Panc1 (cell line): ENCODE results near the gene CUX1.

Source experiments
- POLR2AphosphoS5 ChIP-seq: IDR thresholded peaks from 2 replicates; pipeline ENCODE4 v1.6.1; 2012; ENCODE audit warnings: mild to moderate bottlenecking, low read depth, low read length, moderate library complexity
- SIN3A ChIP-seq: IDR thresholded peaks from 2 replicates; pipeline ENCODE4 v1.6.1; 2012; ENCODE audit warnings: low read depth, mild to moderate bottlenecking, low read length, moderate library complexity, borderline replicate concordance; ENCODE audit not compliant: insufficient read depth
- TF ChIP-seq, protein P1 (sequence below): fragments of 450-650 bp; IDR thresholded peaks from 2 replicates; pipeline ENCODE4 v1.5.1; 2017; ENCODE audit warnings: mild to moderate bottlenecking
- TF ChIP-seq, protein P2 (sequence below), 2 experiments: IDR thresholded peaks; 2 replicates each; pipeline ENCODE4 v1.6.1; 2011 to 2012; ENCODE audit warnings: low read depth in 2 of 2, control low read depth in 1 of 2, low read length in 1 of 2, mild to moderate bottlenecking in 1 of 2, moderate library complexity in 1 of 2; ENCODE audit not compliant: insufficient read depth in 1 of 2

DNA sequence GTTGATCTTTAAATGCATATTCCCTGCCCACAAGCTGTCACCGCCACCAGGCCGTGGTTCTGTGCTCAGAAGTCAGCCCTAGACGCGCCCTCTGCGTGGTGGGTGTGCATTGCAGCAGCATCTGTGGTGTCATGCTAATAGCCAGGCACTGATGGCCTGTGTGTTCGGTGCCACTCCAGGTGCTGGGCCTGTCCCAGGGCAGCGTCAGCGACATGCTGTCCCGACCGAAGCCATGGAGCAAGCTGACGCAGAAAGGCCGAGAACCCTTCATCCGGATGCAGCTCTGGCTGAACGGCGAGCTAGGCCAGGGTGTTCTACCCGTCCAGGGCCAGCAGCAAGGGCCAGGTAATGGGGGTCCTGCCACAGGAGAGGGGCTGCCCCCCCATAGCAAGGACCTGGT, 386.8 kb downstream of the CUX1 start:
- TF ChIP-seq, protein P1, sequence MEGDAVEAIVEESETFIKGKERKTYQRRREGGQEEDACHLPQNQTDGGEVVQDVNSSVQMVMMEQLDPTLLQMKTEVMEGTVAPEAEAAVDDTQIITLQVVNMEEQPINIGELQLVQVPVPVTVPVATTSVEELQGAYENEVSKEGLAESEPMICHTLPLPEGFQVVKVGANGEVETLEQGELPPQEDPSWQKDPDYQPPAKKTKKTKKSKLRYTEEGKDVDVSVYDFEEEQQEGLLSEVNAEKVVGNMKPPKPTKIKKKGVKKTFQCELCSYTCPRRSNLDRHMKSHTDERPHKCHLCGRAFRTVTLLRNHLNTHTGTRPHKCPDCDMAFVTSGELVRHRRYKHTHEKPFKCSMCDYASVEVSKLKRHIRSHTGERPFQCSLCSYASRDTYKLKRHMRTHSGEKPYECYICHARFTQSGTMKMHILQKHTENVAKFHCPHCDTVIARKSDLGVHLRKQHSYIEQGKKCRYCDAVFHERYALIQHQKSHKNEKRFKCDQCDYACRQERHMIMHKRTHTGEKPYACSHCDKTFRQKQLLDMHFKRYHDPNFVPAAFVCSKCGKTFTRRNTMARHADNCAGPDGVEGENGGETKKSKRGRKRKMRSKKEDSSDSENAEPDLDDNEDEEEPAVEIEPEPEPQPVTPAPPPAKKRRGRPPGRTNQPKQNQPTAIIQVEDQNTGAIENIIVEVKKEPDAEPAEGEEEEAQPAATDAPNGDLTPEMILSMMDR: no peak
- TF ChIP-seq, protein P2, sequence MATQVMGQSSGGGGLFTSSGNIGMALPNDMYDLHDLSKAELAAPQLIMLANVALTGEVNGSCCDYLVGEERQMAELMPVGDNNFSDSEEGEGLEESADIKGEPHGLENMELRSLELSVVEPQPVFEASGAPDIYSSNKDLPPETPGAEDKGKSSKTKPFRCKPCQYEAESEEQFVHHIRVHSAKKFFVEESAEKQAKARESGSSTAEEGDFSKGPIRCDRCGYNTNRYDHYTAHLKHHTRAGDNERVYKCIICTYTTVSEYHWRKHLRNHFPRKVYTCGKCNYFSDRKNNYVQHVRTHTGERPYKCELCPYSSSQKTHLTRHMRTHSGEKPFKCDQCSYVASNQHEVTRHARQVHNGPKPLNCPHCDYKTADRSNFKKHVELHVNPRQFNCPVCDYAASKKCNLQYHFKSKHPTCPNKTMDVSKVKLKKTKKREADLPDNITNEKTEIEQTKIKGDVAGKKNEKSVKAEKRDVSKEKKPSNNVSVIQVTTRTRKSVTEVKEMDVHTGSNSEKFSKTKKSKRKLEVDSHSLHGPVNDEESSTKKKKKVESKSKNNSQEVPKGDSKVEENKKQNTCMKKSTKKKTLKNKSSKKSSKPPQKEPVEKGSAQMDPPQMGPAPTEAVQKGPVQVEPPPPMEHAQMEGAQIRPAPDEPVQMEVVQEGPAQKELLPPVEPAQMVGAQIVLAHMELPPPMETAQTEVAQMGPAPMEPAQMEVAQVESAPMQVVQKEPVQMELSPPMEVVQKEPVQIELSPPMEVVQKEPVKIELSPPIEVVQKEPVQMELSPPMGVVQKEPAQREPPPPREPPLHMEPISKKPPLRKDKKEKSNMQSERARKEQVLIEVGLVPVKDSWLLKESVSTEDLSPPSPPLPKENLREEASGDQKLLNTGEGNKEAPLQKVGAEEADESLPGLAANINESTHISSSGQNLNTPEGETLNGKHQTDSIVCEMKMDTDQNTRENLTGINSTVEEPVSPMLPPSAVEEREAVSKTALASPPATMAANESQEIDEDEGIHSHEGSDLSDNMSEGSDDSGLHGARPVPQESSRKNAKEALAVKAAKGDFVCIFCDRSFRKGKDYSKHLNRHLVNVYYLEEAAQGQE (IDR thresholded peaks at IDR 0.05; ENCODE audit: insufficient read depth in 1 of 2, low read depth in 2 of 2, low read length in 1 of 2): no peak
- TF ChIP-seq SIN3A (no peak), POLR2AphosphoS5 (no peak)
